Activated CD4-positive, alpha-beta T cell treated with anti-CD3 and anti-CD28 coated beads, Interleukin-2, amount 50 U/mL, for 16 hours (primary cell): ENCODE measurements around the gene TTYH2.
"Not testable (repeated sequence)": the region's sequence is repeated elsewhere in the genome, so short reads cannot be mapped to it uniquely, and the experiment has no call there.

Experiments used
- DNase-seq: peaks from one replicate; pipeline ENCODE4 v3.0.0-alpha.2; 2020

The TTYH2 gene

DNA sequence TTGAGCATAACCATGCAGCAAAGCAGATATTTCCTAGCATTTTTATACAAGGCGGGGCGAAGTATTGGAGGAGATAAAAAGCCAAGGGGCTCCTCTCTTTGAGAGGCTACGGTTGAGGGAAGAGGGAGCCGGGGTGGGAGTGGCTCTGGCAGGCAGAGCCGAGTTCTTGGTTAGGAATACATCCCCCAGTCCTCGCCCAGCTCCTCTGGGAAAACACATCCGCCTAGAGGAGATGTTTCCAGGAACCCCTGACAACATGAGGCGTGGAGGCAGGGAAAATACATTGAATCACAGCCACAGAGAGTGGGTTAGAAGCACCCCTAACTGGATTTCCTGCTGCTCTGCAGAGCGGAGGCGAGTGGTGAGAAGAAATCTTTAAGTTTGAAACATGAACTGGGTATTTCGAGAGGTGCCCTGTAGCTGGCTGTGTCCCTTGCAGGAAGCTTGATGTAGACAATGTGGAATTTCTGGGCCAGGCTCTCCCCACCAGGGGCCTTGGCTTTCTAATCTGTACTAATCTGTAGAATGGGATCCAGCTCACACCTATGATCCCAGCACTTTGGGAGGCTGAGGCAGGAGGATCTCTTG lies 27.3 kb downstream of the TTYH2 start:
- no peak for DNase-seq

GRCh38 chr17:74241431-74241830 lies 28.1 kb downstream of the TTYH2 start:
- DNase-seq: no peak

DNA sequence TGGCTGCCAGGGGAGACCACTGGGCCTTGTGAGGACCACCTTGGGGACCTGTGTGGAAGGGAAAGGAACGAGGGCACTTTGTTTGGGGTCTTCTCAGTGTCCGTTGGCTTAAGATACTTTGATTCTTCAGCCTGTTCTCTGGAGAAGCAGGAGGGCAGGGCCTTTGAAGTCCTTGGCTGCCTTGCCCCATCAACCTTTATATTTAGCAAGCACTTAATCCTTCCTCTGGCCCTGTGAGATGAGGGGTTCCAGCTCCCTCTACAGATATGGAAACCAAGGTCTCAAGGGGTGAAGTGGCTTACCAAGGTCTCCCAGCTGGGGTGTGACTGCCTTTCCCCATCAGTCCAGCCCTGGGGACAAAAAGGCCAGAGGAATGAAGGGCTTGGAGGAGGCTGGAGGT lies 28.5 kb downstream of the TTYH2 start:
- no peak for DNase-seq

DNA sequence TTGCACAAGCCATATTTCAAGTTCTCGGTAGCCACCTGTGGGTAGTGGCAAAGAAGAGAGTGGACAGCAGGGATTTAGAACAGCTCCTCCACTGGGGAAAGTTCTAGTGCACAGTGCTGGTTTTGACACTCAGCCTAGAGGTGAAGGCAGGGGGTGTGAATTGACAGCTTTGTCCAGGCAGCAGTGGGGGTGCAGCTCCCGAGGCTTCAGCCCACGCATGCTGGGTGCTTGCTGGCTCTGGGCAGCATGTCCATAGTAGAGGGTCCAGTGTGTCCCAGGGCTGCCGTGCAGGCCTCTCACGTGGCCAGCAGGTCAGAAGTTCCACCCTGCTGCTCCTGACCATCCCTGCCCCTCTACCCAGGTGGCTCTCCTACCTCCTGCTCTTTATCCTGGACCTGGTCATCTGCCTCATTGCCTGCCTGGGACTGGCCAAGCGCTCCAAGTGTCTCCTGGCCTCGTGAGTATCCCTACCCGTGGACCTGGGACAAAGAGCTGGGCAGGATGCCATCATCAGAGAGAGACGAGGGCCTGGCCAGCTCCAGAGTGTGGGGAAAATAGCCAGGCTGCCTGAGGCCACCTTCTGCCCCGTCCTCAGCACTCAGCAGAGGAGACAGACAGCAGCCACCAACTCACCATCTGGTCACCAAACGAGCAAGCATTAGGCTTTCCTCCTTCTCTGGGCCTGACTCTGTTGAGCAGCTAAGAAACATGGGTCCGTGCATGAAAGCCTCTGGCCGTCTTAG lies 29.8 kb downstream of the TTYH2 start:
- DNase-seq: no peak

DNA sequence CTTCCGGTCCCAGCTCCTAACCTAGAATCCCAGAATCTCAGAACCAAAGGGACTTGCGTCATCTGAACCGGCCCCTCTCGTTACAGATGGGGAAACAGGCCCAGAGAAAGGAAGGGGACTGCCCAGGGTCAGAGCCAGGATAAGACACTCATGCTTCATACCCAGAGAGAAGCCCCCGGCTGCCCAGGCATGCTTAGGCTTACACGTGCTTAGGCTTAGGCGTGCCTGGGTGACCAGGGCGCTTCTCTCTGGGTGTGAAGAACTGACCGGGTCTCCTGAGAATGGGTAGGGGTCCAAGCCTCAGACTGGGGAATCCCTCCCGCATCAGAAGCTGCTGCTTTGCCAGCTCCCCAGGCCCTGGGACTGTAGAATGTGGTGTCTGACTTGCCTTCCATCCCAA lies 30.8 kb downstream of the TTYH2 start:
- no peak for DNase-seq

DNA sequence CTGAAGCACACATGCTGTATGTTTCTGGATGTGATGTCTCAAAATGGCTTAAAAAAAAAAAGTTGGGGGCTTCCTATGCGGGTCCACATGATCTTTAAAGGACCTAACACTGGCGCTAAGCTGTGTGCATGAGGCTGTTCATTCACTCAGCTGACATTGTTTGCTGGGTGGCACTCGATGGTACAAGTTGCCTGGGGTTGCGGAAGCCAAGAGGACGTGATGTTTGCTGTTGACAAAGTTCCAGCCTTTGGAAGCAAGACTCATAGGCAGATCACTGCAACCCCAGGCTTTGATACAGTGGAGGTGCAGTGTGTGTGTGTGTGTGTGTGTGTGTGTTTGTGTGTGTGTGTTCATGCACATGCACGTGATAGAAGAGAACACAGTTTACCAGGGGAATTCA lies 31.2 kb downstream of the TTYH2 start:
- DNase-seq: no peak

GRCh38 chr17:74245145-74245831 lies 31.9 kb downstream of the TTYH2 start:
- no peak for DNase-seq

- no peak for DNase-seq
Measured at GRCh38 chr17:74245871-74246270, 32.5 kb downstream of the TTYH2 start.

GRCh38 chr17:74249590-74250270 lies 36.4 kb downstream of the TTYH2 start:
- no peak for DNase-seq

- DNase-seq: no peak
Measured at GRCh38 chr17:74250324-74250995, 37.1 kb downstream of the TTYH2 start.

- no peak for DNase-seq
Measured at GRCh38 chr17:74251051-74251450, 37.7 kb downstream of the TTYH2 start.

DNA sequence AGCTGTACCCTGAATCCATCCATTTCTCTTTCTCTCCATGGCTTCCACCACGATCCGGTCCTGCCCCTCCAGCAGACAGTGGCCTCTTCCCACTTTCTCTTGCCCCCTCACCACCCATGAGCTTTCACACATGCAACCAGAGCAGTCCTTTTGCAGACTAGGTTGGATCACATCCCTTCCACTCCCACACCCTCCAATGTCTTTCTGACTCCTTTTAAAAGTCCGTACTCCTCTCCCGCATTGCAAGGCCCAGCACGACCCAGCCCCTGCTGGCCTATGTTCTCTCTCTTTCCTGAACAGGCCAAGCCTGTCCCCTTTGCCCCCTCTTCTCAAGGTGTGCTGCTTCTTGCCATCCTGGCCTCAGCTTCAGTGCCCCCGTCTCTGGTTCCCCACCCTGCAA lies 38.2 kb downstream of the TTYH2 start:
- no peak for DNase-seq

- DNase-seq: no peak
Measured at GRCh38 chr17:74252211-74252610, 38.8 kb downstream of the TTYH2 start.

- DNase-seq: no peak
Measured at GRCh38 chr17:74253036-74253435, 39.7 kb downstream of the TTYH2 start.

DNA sequence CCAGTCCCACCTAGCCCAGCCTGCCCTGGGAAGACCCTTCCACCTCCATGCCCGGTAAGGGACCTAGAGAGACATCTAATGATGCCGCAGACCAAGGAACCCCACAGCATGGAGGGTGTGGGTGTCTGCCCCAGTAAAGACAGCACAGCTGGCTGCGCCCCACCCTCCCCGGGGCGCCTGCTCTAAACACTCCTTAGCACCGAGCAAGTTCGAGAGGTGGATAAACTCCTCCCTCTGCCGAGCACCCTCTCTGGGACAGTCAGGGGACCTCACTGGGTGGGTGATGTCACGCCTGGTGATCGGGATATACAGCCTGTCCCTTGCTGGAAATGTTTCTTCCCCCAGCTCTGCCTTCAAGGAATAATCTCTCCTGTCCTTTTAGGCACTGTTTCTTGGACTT lies 43.9 kb downstream of the TTYH2 start:
- no peak for DNase-seq

DNA sequence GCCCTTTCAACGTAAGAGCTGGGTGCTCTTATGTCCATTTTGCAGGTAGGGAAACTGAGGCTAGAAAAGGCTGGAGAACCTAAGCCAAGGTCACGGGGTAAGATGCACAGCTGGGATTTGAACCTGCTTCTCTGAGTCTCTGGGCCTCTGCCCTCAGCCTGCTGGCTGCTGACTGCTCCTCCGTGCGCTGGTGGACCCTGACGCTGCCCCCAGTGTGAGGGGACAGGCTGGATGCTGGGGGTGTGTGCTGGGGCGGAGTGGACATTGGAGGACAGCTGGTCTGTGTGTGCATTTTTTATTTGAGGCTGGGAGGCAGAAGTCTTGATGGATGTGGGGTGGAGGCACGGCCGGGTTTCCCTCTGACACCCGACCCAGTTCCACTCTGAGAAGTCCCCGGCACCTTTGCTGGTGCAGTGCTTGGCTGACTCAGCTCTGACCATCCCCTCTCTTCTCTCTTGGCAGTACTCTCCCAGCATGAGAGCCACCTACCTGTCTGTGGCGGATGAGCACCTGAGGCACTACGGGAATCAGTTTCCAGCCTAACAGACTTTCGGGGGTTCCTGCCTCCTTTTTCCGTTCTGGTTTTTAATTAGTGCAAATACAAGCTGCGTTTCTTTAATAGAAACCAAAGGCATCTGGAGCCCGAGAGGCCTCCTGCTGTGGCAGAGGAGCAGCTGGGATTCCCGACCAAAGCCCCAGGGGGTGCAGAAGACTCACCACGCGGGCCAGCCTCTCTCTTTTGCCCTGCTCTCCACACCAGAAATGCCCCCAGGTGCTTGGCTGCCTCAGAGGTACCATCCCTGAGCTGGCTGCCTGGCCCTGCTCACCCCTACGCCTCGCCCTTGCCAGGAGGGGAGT lies 46.5 kb downstream of the TTYH2 start:
- no peak for DNase-seq

GRCh38 chr17:74260525-74260850 lies 47.1 kb downstream of the TTYH2 start:
- DNase-seq: no peak

DNA sequence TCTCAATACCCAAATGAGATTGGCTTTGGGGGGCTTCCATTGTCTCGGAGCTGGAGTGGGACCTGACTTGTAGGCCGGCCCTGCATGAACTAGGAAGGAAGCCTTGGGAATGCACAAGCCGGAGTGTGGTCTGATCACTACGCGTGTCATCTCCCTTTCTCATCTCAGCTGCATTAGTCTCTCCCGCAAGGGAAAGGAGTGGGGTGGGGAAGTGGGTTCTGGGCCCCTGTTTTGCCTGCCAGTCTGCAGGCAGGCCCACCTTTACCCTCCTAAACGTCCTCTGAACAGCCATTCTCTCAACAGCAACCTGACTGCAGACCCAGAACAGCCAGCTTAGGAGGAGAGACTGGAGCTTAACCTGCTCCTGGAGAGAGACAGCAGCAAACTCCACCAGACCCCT lies 49.2 kb downstream of the TTYH2 start:
- DNase-seq: no peak

DNA sequence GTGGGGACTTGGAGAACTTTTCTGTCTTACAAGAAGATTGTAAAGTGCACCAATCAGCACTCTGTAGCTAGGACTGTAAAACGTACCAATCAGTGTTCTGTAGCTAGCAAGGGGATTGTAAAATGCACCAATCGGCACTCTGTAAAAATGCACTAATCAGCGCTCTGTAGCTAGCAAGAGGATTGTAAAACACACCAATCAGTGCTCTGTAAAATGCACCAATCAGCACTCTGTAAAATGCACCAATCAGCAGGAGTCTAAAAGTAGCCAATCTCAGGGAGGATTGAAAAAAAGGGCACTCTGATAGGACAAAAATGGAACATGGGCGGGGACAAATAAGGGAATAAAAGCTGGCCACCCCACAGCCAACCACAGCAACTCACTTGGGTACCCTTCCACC lies 53.7 kb downstream of the TTYH2 start:
- not testable (repeated sequence) for DNase-seq

- no peak for DNase-seq
Measured at GRCh38 chr17:74267579-74267978, 54.2 kb downstream of the TTYH2 start.

DNA sequence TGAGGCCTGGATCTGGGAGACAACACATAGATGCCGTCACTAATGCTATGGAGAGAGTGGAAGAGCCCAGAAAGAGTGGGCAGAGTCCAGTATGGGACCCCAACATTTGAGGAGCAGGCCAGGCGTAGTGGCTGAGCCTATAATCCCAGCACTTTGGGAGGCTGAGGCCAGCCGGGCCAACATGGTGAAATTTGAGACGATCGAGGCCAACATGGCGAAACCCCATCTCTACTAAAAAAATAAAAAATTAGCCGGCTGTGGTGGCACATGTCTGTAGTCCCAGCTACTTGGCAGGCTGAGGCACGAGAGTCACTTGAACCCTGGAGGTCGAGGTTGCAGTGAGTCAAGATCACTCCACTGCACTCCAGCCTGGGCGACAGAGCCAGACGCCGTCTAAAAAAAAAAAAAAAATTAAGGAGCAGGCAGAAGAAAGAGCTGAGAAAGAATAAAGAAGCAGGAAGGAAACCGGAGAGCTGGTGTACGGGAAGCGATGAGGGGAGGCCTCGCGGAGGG lies 54.7 kb downstream of the TTYH2 start:
- no peak for DNase-seq

DNA sequence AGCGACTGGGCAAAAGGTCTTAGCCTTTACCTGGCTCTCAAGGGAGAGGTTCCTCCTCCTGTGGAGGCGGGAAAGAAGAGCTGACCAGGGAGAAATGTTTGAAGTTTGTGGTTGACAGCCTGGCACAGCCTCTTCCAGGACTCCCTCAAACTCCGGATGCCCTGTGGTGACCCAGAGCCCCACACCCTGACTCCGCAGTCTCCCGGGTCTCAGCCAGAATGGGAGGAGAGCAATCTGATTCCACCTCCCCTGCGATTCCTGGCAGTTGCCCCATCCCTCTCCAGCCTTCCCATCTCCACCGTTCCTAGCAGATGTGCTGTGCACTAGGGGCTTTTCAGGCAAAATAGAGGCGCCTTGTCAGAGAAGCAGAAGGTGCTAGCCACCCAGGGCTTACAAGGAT lies 55.2 kb downstream of the TTYH2 start:
- DNase-seq: no peak
